Breast epithelium (tissue), 3 donors: ENCODE results near the gene YPEL1.

Source experiments
- POLR2A ChIP-seq: fragments of 450-650 bp; IDR thresholded peaks from one replicate; pipeline ENCODE4 v1.6.1; 2016; ENCODE audit warnings: antibody characterized with exemption, mild to moderate bottlenecking, moderate library complexity
- POLR2AphosphoS5 ChIP-seq, 3 donors: sonication (generic); formaldehyde crosslinking; IDR thresholded peaks; one replicate each; pipeline ENCODE4 v1.6.1; 2017; ENCODE audit warnings: antibody characterized with exemption in 3 of 3
- TF ChIP-seq, protein P1 (sequence below), 3 donors: fragments of 450-650 bp; IDR thresholded peaks; one replicate each; pipeline ENCODE4 v1.5.1; 2016 to 2017; ENCODE audit warnings: antibody characterized with exemption in 3 of 3, mild to moderate bottlenecking in 3 of 3, moderate library complexity in 3 of 3

DNA sequence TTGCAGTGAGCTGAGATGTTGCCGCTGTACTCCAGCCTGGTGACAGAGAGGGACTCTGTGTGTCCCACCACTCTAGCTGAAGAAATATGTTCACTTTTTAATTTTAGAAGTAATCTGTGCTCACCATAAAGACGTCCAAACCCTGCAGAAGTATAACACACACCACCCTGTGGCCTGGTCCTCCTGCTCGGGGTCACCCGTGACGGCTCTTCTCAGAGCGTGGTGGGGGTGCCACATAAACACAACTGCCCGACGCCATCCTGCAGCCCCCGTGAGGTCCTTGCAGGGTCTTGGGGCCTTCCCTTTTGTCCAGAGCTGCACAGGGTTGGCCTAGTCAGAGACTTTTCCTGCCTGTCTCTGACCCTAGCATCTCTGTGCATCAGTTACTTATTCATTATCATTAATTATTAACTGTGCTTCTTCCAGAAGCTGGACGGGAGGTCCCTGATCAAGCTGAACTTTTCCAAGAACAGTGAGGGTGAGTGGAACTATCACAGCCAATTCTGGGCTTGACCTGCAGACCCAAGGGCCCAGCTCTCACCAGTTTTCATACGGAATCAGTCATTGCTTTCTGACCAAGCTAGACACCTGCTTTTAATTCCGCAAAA, 60.9 kb downstream of the YPEL1 start:
- TF ChIP-seq, protein P1, sequence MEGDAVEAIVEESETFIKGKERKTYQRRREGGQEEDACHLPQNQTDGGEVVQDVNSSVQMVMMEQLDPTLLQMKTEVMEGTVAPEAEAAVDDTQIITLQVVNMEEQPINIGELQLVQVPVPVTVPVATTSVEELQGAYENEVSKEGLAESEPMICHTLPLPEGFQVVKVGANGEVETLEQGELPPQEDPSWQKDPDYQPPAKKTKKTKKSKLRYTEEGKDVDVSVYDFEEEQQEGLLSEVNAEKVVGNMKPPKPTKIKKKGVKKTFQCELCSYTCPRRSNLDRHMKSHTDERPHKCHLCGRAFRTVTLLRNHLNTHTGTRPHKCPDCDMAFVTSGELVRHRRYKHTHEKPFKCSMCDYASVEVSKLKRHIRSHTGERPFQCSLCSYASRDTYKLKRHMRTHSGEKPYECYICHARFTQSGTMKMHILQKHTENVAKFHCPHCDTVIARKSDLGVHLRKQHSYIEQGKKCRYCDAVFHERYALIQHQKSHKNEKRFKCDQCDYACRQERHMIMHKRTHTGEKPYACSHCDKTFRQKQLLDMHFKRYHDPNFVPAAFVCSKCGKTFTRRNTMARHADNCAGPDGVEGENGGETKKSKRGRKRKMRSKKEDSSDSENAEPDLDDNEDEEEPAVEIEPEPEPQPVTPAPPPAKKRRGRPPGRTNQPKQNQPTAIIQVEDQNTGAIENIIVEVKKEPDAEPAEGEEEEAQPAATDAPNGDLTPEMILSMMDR (IDR thresholded peaks at IDR 0.05), result no peak
- TF ChIP-seq POLR2A (no peak), POLR2AphosphoS5 (IDR thresholded peaks at IDR 0.05) (no peak)
